ENCODE results near the gene SNX14.
"Not testable (repeated sequence)": the region's sequence is repeated elsewhere in the genome, so short reads cannot be mapped to it uniquely, and the experiment has no call there.

Gene SNX14

GRCh38 chr6:85640821-85641220 lies 47.2 kb upstream of the SNX14 start:
- peaks cover 64% of the 10 kb centered on the region for H3K4me1 Mint-ChIP-seq
- peak overlapping the region; percentile 89 to 96 (median 93) for H3K4me3 Mint-ChIP-seq
- peaks cover 55% of the 10 kb centered on the region for H3K36me3 Mint-ChIP-seq (ENCODE audit: low read depth)
- no peak for TF ChIP-seq CTCF (IDR thresholded peaks at IDR 0.05; ENCODE audit: unreplicated experiment in 3 of 3)
- H3K27me3 Mint-ChIP-seq (ENCODE audit: low read depth) = no peaks in the 10 kb centered on the region
- peak overlapping the region; percentile 89 to 100 (median 94) for H3K27ac Mint-ChIP-seq
- H3K9me3 Mint-ChIP-seq = no peaks in the 10 kb centered on the region

GRCh38 chr6:85637579-85637978 lies 43.9 kb upstream of the SNX14 start:
- Mint-ChIP-seq H3K27me3 (ENCODE audit: low read depth) (no peaks in the 10 kb centered on the region), H3K36me3 (ENCODE audit: low read depth) (peaks cover 79% of the 10 kb centered on the region), H3K27ac (no peak overlapping the region), H3K9me3 (no peaks in the 10 kb centered on the region), H3K4me3 (peak overlapping the region in 2 of 3 experiments; percentile 15 to 34), H3K4me1 (peaks cover 50% of the 10 kb centered on the region)
- TF ChIP-seq CTCF (IDR thresholded peaks at IDR 0.05; ENCODE audit: unreplicated experiment in 3 of 3) = no peak

GRCh38 chr6:85632164-85632942 lies 38.7 kb upstream of the SNX14 start:
- H3K27ac Mint-ChIP-seq = no peak overlapping the region
- H3K9me3 Mint-ChIP-seq = no peaks in the 10 kb centered on the region
- H3K27me3 Mint-ChIP-seq (ENCODE audit: low read depth) = no peaks in the 10 kb centered on the region
- no peak for TF ChIP-seq CTCF (IDR thresholded peaks at IDR 0.05; ENCODE audit: unreplicated experiment in 3 of 3)
- H3K4me3 Mint-ChIP-seq = no peak overlapping the region
- peaks cover 88% of the 10 kb centered on the region for H3K36me3 Mint-ChIP-seq (ENCODE audit: low read depth)
- peaks cover 17% of the 10 kb centered on the region for H3K4me1 Mint-ChIP-seq

GRCh38 chr6:85631117-85631516 lies 37.5 kb upstream of the SNX14 start:
- not testable (repeated sequence) for H3K4me3 Mint-ChIP-seq; H3K27me3 Mint-ChIP-seq (ENCODE audit: low read depth); H3K9me3 Mint-ChIP-seq; H3K27ac Mint-ChIP-seq
- Mint-ChIP-seq H3K4me1 (peaks cover 10% of the 10 kb centered on the region), H3K36me3 (ENCODE audit: low read depth) (peaks cover 90% of the 10 kb centered on the region)

- H3K27ac Mint-ChIP-seq = no peak overlapping the region
- H3K4me3 Mint-ChIP-seq = no peak overlapping the region
- no peak for TF ChIP-seq CTCF (IDR thresholded peaks at IDR 0.05; ENCODE audit: unreplicated experiment in 3 of 3)
- peaks cover 92% of the 10 kb centered on the region for H3K36me3 Mint-ChIP-seq (ENCODE audit: low read depth)
- H3K9me3 Mint-ChIP-seq = no peaks in the 10 kb centered on the region
- peaks cover 10% of the 10 kb centered on the region for H3K4me1 Mint-ChIP-seq
- H3K27me3 Mint-ChIP-seq (ENCODE audit: low read depth) = no peaks in the 10 kb centered on the region
Observed at GRCh38 chr6:85628353-85628752, 34.7 kb upstream of the SNX14 start.

- peaks cover 96% of the 10 kb centered on the region for H3K36me3 Mint-ChIP-seq (ENCODE audit: low read depth)
- no peaks in the 10 kb centered on the region for H3K27me3 Mint-ChIP-seq (ENCODE audit: low read depth)
- no peak overlapping the region for H3K27ac Mint-ChIP-seq
- no peak overlapping the region for H3K4me3 Mint-ChIP-seq
- no peak for TF ChIP-seq CTCF (IDR thresholded peaks at IDR 0.05; ENCODE audit: unreplicated experiment in 3 of 3)
- H3K4me1 Mint-ChIP-seq = no peaks in the 10 kb centered on the region
- no peaks in the 10 kb centered on the region for H3K9me3 Mint-ChIP-seq
Observed at GRCh38 chr6:85620308-85620707, 26.6 kb upstream of the SNX14 start.

Data from nephron (organoid).